MM.1S (cell line): ENCODE data around the gene OS9.
"Not testable (repeated sequence)": the region's sequence is repeated elsewhere in the genome, so short reads cannot be mapped to it uniquely, and the experiment has no call there.

Experiments used
- DNase-seq: peaks from one replicate; pipeline ENCODE4 v3.0.0-alpha.2; 2015
- H2AFZ ChIP-seq: fragments of 300-600 bp; sonication (generic); 2 replicates; pipeline ENCODE4 v1.6.0; 2016; ENCODE audit warnings: antibody characterized with exemption, low read length
- H3F3A ChIP-seq: fragments of 300-600 bp; sonication (generic); 2 replicates; pipeline ENCODE4 v1.6.1; 2016; ENCODE audit warnings: mild to moderate bottlenecking, antibody characterized with exemption, low read length, moderate library complexity, mixed read lengths; ENCODE audit not compliant: insufficient read depth
- H3K27ac ChIP-seq: fragments of 300-600 bp; sonication (generic); 2 replicates; pipeline ENCODE4 v1.5.1; 2016; ENCODE audit warnings: mild to moderate bottlenecking, low read length
- H3K27me3 ChIP-seq: fragments of 300-600 bp; sonication (generic); replicated peaks from 2 replicates; pipeline ENCODE4 v1.6.0; 2016; ENCODE audit warnings: low read length; ENCODE audit not compliant: insufficient read depth
- H3K36me3 ChIP-seq: fragments of 300-600 bp; sonication (generic); replicated peaks from 2 replicates; pipeline ENCODE4 v1.6.1; 2016; ENCODE audit warnings: mild to moderate bottlenecking, low read length, mixed read lengths; ENCODE audit not compliant: insufficient read depth
- H3K4me1 ChIP-seq: fragments of 300-600 bp; sonication (generic); 2 replicates; pipeline ENCODE4 v1.6.1; 2016; ENCODE audit warnings: low read length, mixed read lengths
- H3K4me2 ChIP-seq: fragments of 300-600 bp; sonication (generic); 2 replicates; pipeline ENCODE4 v1.6.0; 2016; ENCODE audit warnings: low read depth, low read length
- H3K4me3 ChIP-seq: fragments of 300-600 bp; sonication (generic); 2 replicates; pipeline ENCODE4 v1.5.1; 2016; ENCODE audit warnings: low read length, mixed read lengths
- H3K79me2 ChIP-seq: fragments of 300-600 bp; sonication (generic); 2 replicates; pipeline ENCODE4 v1.6.1; 2016; ENCODE audit warnings: mixed run types, low read length, mixed read lengths
- H3K9ac ChIP-seq: fragments of 300-600 bp; sonication (generic); 2 replicates; pipeline ENCODE4 v1.6.1; 2016; ENCODE audit warnings: low read length, mixed read lengths
- H3K9me2 ChIP-seq: fragments of 300-600 bp; sonication (generic); replicated peaks from 2 replicates; pipeline ENCODE4 v1.6.1; 2016; ENCODE audit warnings: mild to moderate bottlenecking, low read length, mixed read lengths; ENCODE audit not compliant: insufficient read depth
- H3K9me3 ChIP-seq: fragments of 300-600 bp; sonication (generic); replicated peaks from 2 replicates; pipeline ENCODE4 v1.6.1; 2016; ENCODE audit warnings: mild to moderate bottlenecking, low read length, mixed read lengths; ENCODE audit not compliant: insufficient read depth
- H4K20me1 ChIP-seq: fragments of 300-600 bp; sonication (generic); 2 replicates; pipeline ENCODE4 v1.6.1; 2016; ENCODE audit warnings: mild to moderate bottlenecking, low read length, moderate library complexity, mixed read lengths; ENCODE audit not compliant: insufficient read depth
- CTCF ChIP-seq: fragments of 300-600 bp; sonication (generic); IDR thresholded peaks from 2 replicates; pipeline ENCODE4 v1.5.1; 2016; ENCODE audit warnings: antibody characterized with exemption, low read length, mixed read lengths
- EZH2 ChIP-seq: fragments of 300-600 bp; sonication (generic); optimal IDR thresholded peaks from 2 replicates; pipeline ENCODE3; 2017; ENCODE audit warnings: low read depth, mild to moderate bottlenecking, antibody characterized with exemption, low read length, mixed read lengths
- EZH2phosphoT487 ChIP-seq: fragments of 300-600 bp; sonication (generic); IDR thresholded peaks from 2 replicates; pipeline ENCODE4 v1.6.1; 2018; ENCODE audit warnings: antibody characterized with exemption, low read length

The OS9 gene

GRCh38 chr12:57661376-57661775 lies 32.6 kb upstream of the OS9 start:
- no peak overlapping the region for H2AFZ ChIP-seq
- no peaks in the 10 kb centered on the region for H3K79me2 ChIP-seq
- H3K4me1 ChIP-seq, result no peaks in the 10 kb centered on the region
- H3K4me3 ChIP-seq, result no peak overlapping the region
- no peaks in the 10 kb centered on the region for H4K20me1 ChIP-seq
- no peak overlapping the region for H3K4me2 ChIP-seq
- no peaks in the 10 kb centered on the region for H3K27me3 ChIP-seq
- H3F3A ChIP-seq, result no peaks in the 10 kb centered on the region
- H3K27ac ChIP-seq, result no peak overlapping the region
- no peak for TF ChIP-seq CTCF
- TF ChIP-seq EZH2phosphoT487, result no peak
- TF ChIP-seq EZH2, result no peak
- DNase-seq, result no peak
- H3K36me3 ChIP-seq, result no peaks in the 10 kb centered on the region
- H3K9me3 ChIP-seq, result no peaks in the 10 kb centered on the region
- no peak overlapping the region for H3K9ac ChIP-seq
- H3K9me2 ChIP-seq, result no peaks in the 10 kb centered on the region

DNA sequence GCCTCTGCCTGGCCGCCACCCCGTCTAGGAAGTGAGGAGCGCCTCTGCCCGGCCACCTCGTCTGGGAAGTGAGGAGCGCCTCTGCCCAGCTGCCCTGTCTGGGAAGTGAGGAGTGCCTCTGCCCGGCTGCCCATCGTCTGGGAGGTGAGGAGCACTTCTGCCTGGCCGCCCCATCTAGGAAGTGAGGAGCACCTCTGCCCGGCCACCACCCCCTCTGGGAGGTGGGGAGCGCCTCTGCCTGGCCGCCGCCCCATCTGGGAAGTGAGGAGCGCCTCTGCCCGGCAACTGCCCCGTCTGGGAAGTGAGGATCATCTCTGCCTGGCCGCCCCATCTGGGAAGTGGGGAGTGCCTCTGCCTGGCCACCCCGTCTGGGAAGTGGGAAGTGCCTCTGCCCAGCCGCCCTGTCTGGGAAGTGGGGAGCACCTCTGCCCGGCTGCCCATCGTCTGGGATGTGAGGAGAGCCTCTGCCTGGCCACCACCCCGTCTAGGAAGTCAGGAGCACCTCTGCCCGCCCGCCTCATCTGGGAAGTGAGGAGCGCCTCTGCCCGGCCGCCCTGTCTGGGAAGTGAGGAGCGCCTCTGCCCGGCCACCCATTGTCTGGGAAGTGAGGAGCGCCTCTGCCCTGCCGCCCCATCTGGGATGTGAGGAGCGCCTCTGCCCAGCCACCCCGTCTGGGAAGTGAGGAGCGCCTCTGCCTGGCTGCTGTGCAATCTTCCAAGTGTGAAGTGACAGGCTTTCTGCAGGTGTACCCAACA lies 28.7 kb upstream of the OS9 start:
- not testable (repeated sequence) for H3K4me2 ChIP-seq, H3K27me3 ChIP-seq, H3K4me1 ChIP-seq, H3K4me3 ChIP-seq, H3K9me2 ChIP-seq, H3F3A ChIP-seq, H3K9me3 ChIP-seq, H4K20me1 ChIP-seq, H3K9ac ChIP-seq, H2AFZ ChIP-seq, DNase-seq, H3K27ac ChIP-seq, H3K36me3 ChIP-seq, H3K79me2 ChIP-seq

DNA sequence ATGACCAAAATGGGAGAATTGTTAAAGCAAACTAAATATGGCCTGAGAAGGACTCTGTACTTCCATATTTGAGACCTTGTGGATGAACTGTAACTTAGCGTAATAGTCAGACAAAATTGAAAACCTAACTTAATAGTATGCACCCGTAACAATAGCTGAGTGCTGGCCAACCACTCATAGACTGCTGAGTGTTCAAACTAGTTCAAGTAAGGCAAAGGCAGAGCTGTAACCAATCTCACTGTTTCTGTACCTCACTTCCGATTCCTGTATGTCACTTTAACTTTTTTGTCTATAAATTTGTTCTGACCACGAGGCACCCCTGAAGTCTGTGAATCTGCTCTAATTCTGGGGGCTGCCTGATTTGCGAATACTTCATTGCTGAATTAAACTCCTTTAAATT lies 27.0 kb upstream of the OS9 start:
- no peaks in the 10 kb centered on the region for H3K79me2 ChIP-seq
- DNase-seq, result no peak
- H4K20me1 ChIP-seq, result no peaks in the 10 kb centered on the region
- no peaks in the 10 kb centered on the region for H3K27me3 ChIP-seq
- H3K4me2 ChIP-seq, result no peak overlapping the region
- H3F3A ChIP-seq, result no peaks in the 10 kb centered on the region
- no peaks in the 10 kb centered on the region for H3K4me1 ChIP-seq
- no peaks in the 10 kb centered on the region for H3K9me3 ChIP-seq
- H3K27ac ChIP-seq, result no peak overlapping the region
- no peaks in the 10 kb centered on the region for H3K36me3 ChIP-seq
- TF ChIP-seq EZH2 (no peak), EZH2phosphoT487 (no peak), CTCF (no peak)
- no peak overlapping the region for H2AFZ ChIP-seq
- no peak overlapping the region for H3K4me3 ChIP-seq
- no peaks in the 10 kb centered on the region for H3K9me2 ChIP-seq
- H3K9ac ChIP-seq, result no peak overlapping the region

GRCh38 chr12:57669691-57670090 lies 24.2 kb upstream of the OS9 start:
- not testable (repeated sequence) for H3K9me3 ChIP-seq, H4K20me1 ChIP-seq, H3K36me3 ChIP-seq, H3K9me2 ChIP-seq, H3K4me1 ChIP-seq, H2AFZ ChIP-seq, H3K27ac ChIP-seq, H3K27me3 ChIP-seq, DNase-seq, H3K9ac ChIP-seq, H3K4me3 ChIP-seq, H3K79me2 ChIP-seq, H3F3A ChIP-seq, H3K4me2 ChIP-seq

- H3K9me2 ChIP-seq, H3K9ac ChIP-seq, H3K9me3 ChIP-seq, H3K4me1 ChIP-seq, H3K36me3 ChIP-seq, H3F3A ChIP-seq, H3K4me2 ChIP-seq, H3K79me2 ChIP-seq, H3K27ac ChIP-seq, H3K4me3 ChIP-seq, H2AFZ ChIP-seq, H4K20me1 ChIP-seq, H3K27me3 ChIP-seq, DNase-seq: not testable (repeated sequence)
Observed at GRCh38 chr12:57671811-57672210, 22.1 kb upstream of the OS9 start.
